Naive B cell (primary cell): ENCODE results near the gene RALY. TPM values are rescaled to one million over a fixed set of nuclear protein-coding genes. Genes with fewer than 3 reads are reported as not detected.
A peak's percentile ranks its signal among the peaks of the same experiment; 100 is the strongest.

Source experiments
- ATAC-seq, 2 donors: fragments of 150-1000 bp; cut with Tn5 transposase; 2 replicates each; pipeline ENCODE4 v1.10.0; 2021; ENCODE audit warnings: low read depth in 2 of 2, mild to moderate bottlenecking in 2 of 2, moderate library complexity in 2 of 2
- DNase-seq: peaks from one replicate; pipeline ENCODE4 v3.0.0; 2022
- H3K27ac Mint-ChIP-seq, 6 donors: one replicate each; pipeline ENCODE4 v1.8.0; 2020 to 2022; ENCODE audit warnings: mild to moderate bottlenecking in 6 of 6, mixed read lengths in 6 of 6, moderate library complexity in 5 of 6, inconsistent platforms in 2 of 6
- H3K27me3 Mint-ChIP-seq, 3 donors: one replicate each; pipeline ENCODE4 v1.8.0; 2021 to 2022; ENCODE audit warnings: mixed read lengths in 3 of 3, mild to moderate bottlenecking in 1 of 3
- H3K36me3 Mint-ChIP-seq, 2 donors: one replicate each; pipeline ENCODE4 v1.8.0; 2020 to 2022; ENCODE audit warnings: mixed read lengths in 2 of 2, inconsistent platforms in 1 of 2, mild to moderate bottlenecking in 1 of 2
- H3K4me1 Mint-ChIP-seq, 3 donors: one replicate each; pipeline ENCODE4 v1.8.0; 2020 to 2022; ENCODE audit warnings: mixed read lengths in 3 of 3, inconsistent platforms in 1 of 3, mild to moderate bottlenecking in 1 of 3, moderate library complexity in 1 of 3
- H3K4me3 Mint-ChIP-seq, 8 donors: one replicate each; pipeline ENCODE4 v1.8.0; 2020 to 2022; ENCODE audit warnings: mild to moderate bottlenecking in 8 of 8, mixed read lengths in 8 of 8, moderate library complexity in 8 of 8, inconsistent platforms in 2 of 8
- H3K9me3 Mint-ChIP-seq, 7 donors: one replicate each; pipeline ENCODE4 v1.8.0; 2020 to 2022; ENCODE audit warnings: mixed read lengths in 7 of 7, mild to moderate bottlenecking in 5 of 7, inconsistent platforms in 2 of 7, moderate library complexity in 1 of 7
- polyA plus RNA-seq, 6 donors: library from polyadenylated mRNA; unstranded; fragments of 300-500 nt; fragmentation: Illumina TruSeq; gene quantifications; one replicate each; pipeline ENCODE4 v1.2.3, GENCODE V29; 2021; ENCODE audit warnings: low read depth in 6 of 6

The RALY gene
- polyA plus RNA-seq: 100 to 1,000 TPM; 155 to 228 (median 187) TPM

GRCh38 chr20:33993576-33994221 lies at the start of gene RALY:
Gene RALY (plus strand): TSS chr20:33993911. CDS start chr20:34072075, 78,164 bp downstream.
- Mint-ChIP-seq H3K4me1 (peaks cover 50 to 67% (median 64%) of the 10 kb centered on the region in 3 donors), H3K9me3 (no peaks in the 10 kb centered on the region), H3K27ac (peak within 1 kb of the TSS; percentile 94 to 99 (median 98)), H3K36me3 (no peaks in the 10 kb centered on the region), H3K27me3 (no peaks in the 10 kb centered on the region), H3K4me3 (peak within 1 kb of the TSS; percentile 90 to 100 (median 99))
- ATAC-seq: peak; percentile 65 to 69
- peak; percentile 97 for DNase-seq

- Mint-ChIP-seq H3K4me1 (no peaks in the 10 kb centered on the region), H3K4me3 (no peak overlapping the region), H3K27me3 (peaks cover 6 to 14% (median 7%) of the 10 kb centered on the region in 3 donors), H3K9me3 (peaks cover 8 to 26% (median 23%) of the 10 kb centered on the region in 7 donors), H3K27ac (no peak overlapping the region), H3K36me3 (peaks cover 10 to 12% of the 10 kb centered on the region in 2 donors)
- DNase-seq (no peak), ATAC-seq (no peak)
Measured at GRCh38 chr20:33944914-33945313, 48.8 kb upstream of the RALY start.

GRCh38 chr20:33945391-33946081 lies 48.2 kb upstream of the RALY start:
- Mint-ChIP-seq H3K4me1 (no peaks in the 10 kb centered on the region), H3K36me3 (peaks cover 12 to 14% of the 10 kb centered on the region in 2 donors), H3K4me3 (peak overlapping the region in 1 of 8 donors; percentile 69), H3K9me3 (peaks cover 8 to 29% (median 26%) of the 10 kb centered on the region in 7 donors), H3K27me3 (peaks cover 7 to 14% (median 8%) of the 10 kb centered on the region in 3 donors), H3K27ac (no peak overlapping the region)
- no peak for DNase-seq
- no peak for ATAC-seq

GRCh38 chr20:33947709-33948295 lies 45.9 kb upstream of the RALY start:
- peak in 1 of 2 donors; percentile 30 for ATAC-seq
- peak; percentile 4 for DNase-seq
- H3K36me3 Mint-ChIP-seq: peaks cover 12 to 26% of the 10 kb centered on the region in 2 donors
- no peaks in the 10 kb centered on the region for H3K4me1 Mint-ChIP-seq
- H3K27me3 Mint-ChIP-seq: peaks cover 7 to 25% (median 17%) of the 10 kb centered on the region in 3 donors
- H3K4me3 Mint-ChIP-seq: peak overlapping the region in 1 of 8 donors; percentile 29
- peaks cover 10 to 33% (median 32%) of the 10 kb centered on the region in 7 donors for H3K9me3 Mint-ChIP-seq
- H3K27ac Mint-ChIP-seq: peak overlapping the region in 1 of 6 donors; percentile 43

GRCh38 chr20:33948480-33948879 lies 45.2 kb upstream of the RALY start:
- DNase-seq: no peak
- no peak overlapping the region for H3K4me3 Mint-ChIP-seq
- H3K36me3 Mint-ChIP-seq: peaks cover 12 to 26% of the 10 kb centered on the region in 2 donors
- H3K4me1 Mint-ChIP-seq: no peaks in the 10 kb centered on the region
- no peak for ATAC-seq
- H3K27me3 Mint-ChIP-seq: peaks cover 7 to 32% (median 24%) of the 10 kb centered on the region in 3 donors
- no peak overlapping the region for H3K27ac Mint-ChIP-seq
- peaks cover 10 to 33% (median 32%) of the 10 kb centered on the region in 7 donors for H3K9me3 Mint-ChIP-seq

- H3K4me3 Mint-ChIP-seq: no peak overlapping the region
- H3K27me3 Mint-ChIP-seq: peaks cover 7 to 34% (median 34%) of the 10 kb centered on the region in 3 donors
- no peak overlapping the region for H3K27ac Mint-ChIP-seq
- DNase-seq: no peak
- H3K4me1 Mint-ChIP-seq: no peaks in the 10 kb centered on the region
- no peak for ATAC-seq
- peaks cover 12 to 26% of the 10 kb centered on the region in 2 donors for H3K36me3 Mint-ChIP-seq
- peaks cover 10 to 33% (median 30%) of the 10 kb centered on the region in 7 donors for H3K9me3 Mint-ChIP-seq
Measured at GRCh38 chr20:33951171-33951570, 42.5 kb upstream of the RALY start.

GRCh38 chr20:33954504-33954903 lies 39.2 kb upstream of the RALY start:
- DNase-seq (no peak), ATAC-seq (no peak)
- H3K27me3 Mint-ChIP-seq: peaks cover 0 to 35% (median 26%) of the 10 kb centered on the region in 3 donors
- peaks cover 0 to 15% of the 10 kb centered on the region in 2 donors for H3K36me3 Mint-ChIP-seq
- no peaks in the 10 kb centered on the region for H3K4me1 Mint-ChIP-seq
- H3K9me3 Mint-ChIP-seq: peaks cover 2 to 10% (median 9%) of the 10 kb centered on the region in 7 donors
- no peak overlapping the region for H3K4me3 Mint-ChIP-seq
- no peak overlapping the region for H3K27ac Mint-ChIP-seq

GRCh38 chr20:33963751-33964150 lies 30.0 kb upstream of the RALY start:
- no peaks in the 10 kb centered on the region for H3K4me1 Mint-ChIP-seq
- peaks cover 4 to 8% (median 6%) of the 10 kb centered on the region in 3 donors for H3K27me3 Mint-ChIP-seq
- H3K9me3 Mint-ChIP-seq: peaks cover 0 to 5% (median 0%) of the 10 kb centered on the region in 7 donors
- ATAC-seq (no peak), DNase-seq (no peak)
- H3K4me3 Mint-ChIP-seq: no peak overlapping the region
- H3K36me3 Mint-ChIP-seq: peaks cover 0 to 7% of the 10 kb centered on the region in 2 donors
- H3K27ac Mint-ChIP-seq: peak overlapping the region in 2 of 6 donors; percentile 0 to 25

- H3K27me3 Mint-ChIP-seq: peaks cover 4 to 8% (median 6%) of the 10 kb centered on the region in 3 donors
- H3K4me3 Mint-ChIP-seq: peak overlapping the region in 1 of 8 donors; percentile 71
- DNase-seq (no peak), ATAC-seq (no peak)
- peaks cover 0 to 9% (median 0%) of the 10 kb centered on the region in 7 donors for H3K9me3 Mint-ChIP-seq
- H3K36me3 Mint-ChIP-seq: peaks cover 0 to 7% of the 10 kb centered on the region in 2 donors
- H3K4me1 Mint-ChIP-seq: no peaks in the 10 kb centered on the region
- peak overlapping the region in 1 of 6 donors; percentile 36 for H3K27ac Mint-ChIP-seq
Measured at GRCh38 chr20:33964441-33964840, 29.3 kb upstream of the RALY start.

- ATAC-seq: no peak
- Mint-ChIP-seq H3K4me1 (no peaks in the 10 kb centered on the region), H3K27me3 (peaks cover 4 to 8% (median 6%) of the 10 kb centered on the region in 3 donors), H3K4me3 (no peak overlapping the region), H3K36me3 (peaks cover 0 to 7% of the 10 kb centered on the region in 2 donors), H3K9me3 (peaks cover 0 to 11% (median 0%) of the 10 kb centered on the region in 7 donors), H3K27ac (no peak overlapping the region)
- no peak for DNase-seq
Measured at GRCh38 chr20:33967126-33967525, 26.6 kb upstream of the RALY start.

GRCh38 chr20:33969563-33969962 lies 24.1 kb upstream of the RALY start:
- Mint-ChIP-seq H3K9me3 (peaks cover 0 to 11% (median 0%) of the 10 kb centered on the region in 7 donors), H3K4me1 (no peaks in the 10 kb centered on the region)
- no peak for ATAC-seq

GRCh38 chr20:33970229-33970628 lies 23.5 kb upstream of the RALY start:
- Mint-ChIP-seq H3K27ac (no peak overlapping the region), H3K36me3 (peaks cover 0 to 7% of the 10 kb centered on the region in 2 donors), H3K4me1 (no peaks in the 10 kb centered on the region), H3K4me3 (no peak overlapping the region), H3K9me3 (peaks cover 0 to 11% (median 0%) of the 10 kb centered on the region in 7 donors), H3K27me3 (peaks cover 4 to 8% (median 6%) of the 10 kb centered on the region in 3 donors)
- no peak for ATAC-seq
- no peak for DNase-seq

More at GRCh38 chr20:33969563-33969962, 24.1 kb upstream of the RALY start:
- Mint-ChIP-seq H3K27me3 (peaks cover 4 to 8% (median 6%) of the 10 kb centered on the region in 3 donors), H3K36me3 (peaks cover 0 to 7% of the 10 kb centered on the region in 2 donors), H3K4me3 (no peak overlapping the region), H3K27ac (no peak overlapping the region)
- DNase-seq: no peak
